Stimulated activated CD4-positive, alpha-beta T cell treated with anti-CD3 and anti-CD28 coated beads, Interleukin-1b, Interleukin-23, amount 100 ng/mL, for 4 hours (primary cell): Measurements from ENCODE around the gene RASL12.
A peak's percentile ranks its signal among the peaks of the same experiment; 100 is the strongest.

Experiments used
- DNase-seq, 2 donors: peaks; one replicate each; pipeline ENCODE4 v3.0.0-alpha.2; 2020; ENCODE audit warnings: low read depth in 2 of 2

RASL12 gene

GRCh38 chr15:65092911-65093792 is 25.4 kb upstream of the RASL12 start:
- no peak for DNase-seq

GRCh38 chr15:65091946-65092770 is 24.4 kb upstream of the RASL12 start:
- DNase-seq = no peak

- DNase-seq = no peak
Observed at GRCh38 chr15:65089206-65089824, 21.5 kb upstream of the RASL12 start.

DNA sequence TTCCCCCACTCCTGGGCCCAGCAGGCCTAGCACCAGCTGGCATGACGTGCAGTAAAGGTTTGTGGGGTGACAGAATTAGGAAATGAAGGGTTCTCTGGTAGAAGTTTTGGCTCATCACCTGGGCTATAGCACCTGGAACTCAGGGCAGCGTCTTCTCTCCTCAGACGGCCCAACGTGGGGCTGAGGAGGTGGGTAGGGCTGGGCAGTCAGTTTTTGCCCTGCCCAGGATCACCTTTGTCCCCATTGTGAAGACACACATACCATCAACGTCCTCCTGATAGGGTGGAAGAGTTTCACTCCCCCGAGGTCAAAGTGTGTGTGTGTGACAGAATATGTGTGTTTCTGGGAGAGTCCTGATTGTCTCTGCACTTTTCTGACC is 20.8 kb upstream of the RASL12 start:
- no peak for DNase-seq

DNA sequence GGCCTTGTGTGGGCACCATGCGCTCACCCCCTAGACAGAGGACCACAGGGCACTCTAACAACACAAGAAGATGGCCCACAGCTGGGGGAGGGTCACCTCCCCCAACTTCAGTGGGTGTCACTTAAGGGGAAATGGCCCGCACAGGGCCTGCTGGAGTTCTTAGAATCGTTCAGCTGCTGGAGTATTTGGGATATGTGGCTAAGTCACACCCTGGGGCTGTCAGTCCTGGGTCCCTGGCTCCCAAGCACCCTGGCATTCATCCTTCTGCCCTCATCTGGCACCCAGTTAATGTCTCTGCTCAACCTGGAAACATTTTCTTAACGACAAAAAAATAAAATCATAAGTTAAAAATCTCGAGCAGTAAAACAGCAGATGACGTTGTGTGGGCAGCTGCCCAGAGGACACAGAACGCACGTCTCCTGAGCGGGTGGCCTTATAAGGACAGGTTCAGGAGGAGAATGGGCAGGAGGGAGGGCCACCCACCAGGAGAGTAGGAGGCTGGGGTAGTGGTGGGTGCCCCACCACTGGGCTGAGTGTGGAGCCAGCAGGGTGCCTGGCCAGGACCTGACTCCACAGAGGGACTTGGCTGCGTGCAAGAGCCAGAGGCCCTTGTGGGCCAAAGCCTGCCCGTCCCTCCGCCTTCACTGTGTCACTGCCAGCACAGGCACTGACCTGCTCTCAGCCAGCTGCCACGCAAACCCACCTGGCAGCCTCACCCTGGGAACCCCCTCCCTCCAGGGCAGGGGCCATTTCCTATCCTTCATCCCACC is 20.3 kb upstream of the RASL12 start:
- DNase-seq = no peak

DNA sequence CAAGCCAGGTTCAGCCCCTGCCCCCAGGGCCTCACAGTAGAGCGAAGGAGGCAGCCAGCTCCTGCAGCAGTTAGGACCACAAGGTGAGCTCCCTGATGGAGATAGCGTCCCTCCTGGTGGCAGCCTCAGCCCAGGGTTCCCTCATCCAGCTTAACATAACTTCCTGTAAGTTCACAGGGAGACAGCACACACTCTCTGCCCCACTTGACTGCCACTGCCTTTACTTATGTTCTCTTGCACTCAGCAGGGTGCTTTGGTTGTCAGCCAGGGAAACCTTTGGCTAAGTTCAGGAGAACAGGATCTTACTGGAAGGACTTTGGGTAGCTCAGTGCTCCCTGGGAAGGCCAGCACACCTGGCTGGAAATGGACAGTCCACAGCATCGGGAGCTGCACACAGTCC is 19.6 kb upstream of the RASL12 start:
- no peak for DNase-seq

GRCh38 chr15:65086680-65087111 is 18.9 kb upstream of the RASL12 start:
- DNase-seq = no peak

GRCh38 chr15:65085990-65086679 is 18.3 kb upstream of the RASL12 start:
- no peak for DNase-seq

- no peak for DNase-seq
Observed at GRCh38 chr15:65085207-65085753, 17.5 kb upstream of the RASL12 start.

GRCh38 chr15:65084500-65085206 is 16.9 kb upstream of the RASL12 start:
- no peak for DNase-seq

- no peak for DNase-seq
Observed at GRCh38 chr15:65083262-65083701, 15.5 kb upstream of the RASL12 start.

DNA sequence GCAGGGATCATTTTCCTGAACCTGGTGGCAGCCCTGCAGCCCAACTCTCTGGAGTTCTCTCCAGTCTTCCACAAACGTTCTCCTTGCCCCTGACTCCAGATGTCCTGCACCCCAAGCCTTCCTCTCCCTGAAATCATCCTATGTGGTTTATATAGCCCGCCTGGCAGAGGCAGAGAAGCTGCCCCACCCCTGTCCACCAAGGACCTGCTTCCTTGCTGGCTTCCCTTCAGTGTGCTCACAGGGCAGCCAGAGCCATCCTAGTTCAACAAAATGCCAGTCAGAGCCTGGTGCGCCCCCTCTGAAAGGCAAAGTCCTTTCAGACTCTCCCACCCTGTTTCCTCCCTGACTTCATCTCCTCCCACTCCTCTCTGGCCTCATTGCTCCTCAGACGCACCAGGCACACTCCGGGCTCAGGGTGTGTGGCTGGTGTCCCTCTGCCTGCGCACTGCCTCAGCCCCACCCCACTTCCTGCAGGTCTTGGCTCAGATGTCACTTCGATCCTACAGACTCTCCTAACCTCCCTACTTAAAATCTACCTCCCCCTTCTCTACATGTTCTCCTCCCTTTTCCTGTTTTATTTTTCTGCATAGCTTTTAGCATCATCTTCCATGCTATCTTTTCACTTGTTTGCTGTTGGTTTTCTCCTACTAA is 14.6 kb upstream of the RASL12 start:
- DNase-seq = no peak

GRCh38 chr15:65081758-65082157 is 14.0 kb upstream of the RASL12 start:
- no peak for DNase-seq

DNA sequence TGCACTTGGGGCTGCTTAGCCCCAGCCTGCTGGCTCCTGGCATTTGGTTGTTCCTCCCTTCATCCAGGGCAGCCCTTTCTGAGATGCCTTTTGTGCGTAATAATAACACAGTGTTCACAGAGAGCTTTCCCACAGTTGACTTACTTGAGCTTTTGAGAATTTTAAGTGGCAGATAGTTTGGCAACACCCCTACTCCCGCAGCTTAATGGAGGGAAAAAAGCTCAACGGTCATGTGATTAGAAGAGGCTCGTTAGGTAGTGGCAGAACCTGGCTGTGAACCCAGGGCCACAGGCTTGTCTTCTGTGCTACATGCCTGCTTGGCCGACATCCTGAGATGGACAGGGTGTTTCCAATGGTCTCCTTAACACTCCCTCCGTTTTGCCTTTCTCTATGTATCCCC is 13.5 kb upstream of the RASL12 start:
- DNase-seq = no peak

- DNase-seq = no peak
Observed at GRCh38 chr15:65079580-65079979, 11.8 kb upstream of the RASL12 start.

DNA sequence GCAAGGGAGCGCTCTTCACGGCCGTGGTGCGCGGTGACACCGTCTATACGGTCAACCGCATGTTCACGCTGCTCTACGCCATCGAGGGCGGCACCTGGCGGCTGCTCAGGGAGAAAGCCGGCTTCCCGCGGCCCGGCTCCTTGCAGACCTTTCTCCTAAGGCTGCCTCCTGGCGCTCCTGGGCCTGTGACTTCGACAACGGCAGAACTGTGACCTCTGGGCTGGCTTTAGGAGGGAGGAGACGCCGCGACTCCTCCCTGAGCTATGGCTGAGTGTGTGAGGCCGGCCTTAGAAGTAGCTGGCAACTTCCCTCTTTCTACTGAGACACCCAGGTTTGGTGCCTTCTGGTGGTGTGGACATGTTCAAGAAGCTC is 10.2 kb upstream of the RASL12 start:
- DNase-seq = peak; percentile 22 to 56

GRCh38 chr15:65077291-65077980 is 9.6 kb upstream of the RASL12 start:
- no peak for DNase-seq

GRCh38 chr15:65076486-65077290 is 8.9 kb upstream of the RASL12 start, which contains the start of gene KBTBD13:
KBTBD13 (plus strand) TSS chr15:65076746; CDS start chr15:65076816, 70 bp downstream.
- DNase-seq = no peak
